GM19238 (cell line): Measurements from ENCODE around the gene TEX35.
"Not testable (repeated sequence)": the region's sequence is repeated elsewhere in the genome, so short reads cannot be mapped to it uniquely, and the experiment has no call there.

Source experiments
- DNase-seq: peaks from one replicate; pipeline ENCODE4 v3.0.0; 2011; ENCODE audit warnings: low spot score; ENCODE audit not compliant: insufficient read length

Gene TEX35

DNA sequence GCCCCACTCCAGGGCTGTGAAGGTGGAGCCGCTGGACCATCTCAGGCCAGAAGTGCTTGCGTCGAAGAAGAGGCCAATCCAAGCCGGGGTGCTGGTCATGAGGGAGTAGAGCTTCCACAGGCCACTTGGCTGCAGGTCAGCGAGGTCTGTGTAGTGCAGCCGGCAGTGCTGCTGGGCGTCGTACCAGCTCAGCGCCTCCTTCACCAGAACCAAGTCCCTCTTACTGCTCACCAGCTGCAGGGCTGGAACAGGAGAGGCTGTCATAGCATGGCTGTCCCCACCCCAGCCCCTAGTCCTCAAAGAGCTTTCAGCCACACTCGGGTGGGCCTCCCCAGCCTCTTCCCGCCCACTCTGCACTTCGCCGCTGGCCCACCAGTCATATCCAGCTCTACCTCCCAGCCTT lies 18.3 kb upstream of the TEX35 start:
- DNase-seq, result no peak

DNA sequence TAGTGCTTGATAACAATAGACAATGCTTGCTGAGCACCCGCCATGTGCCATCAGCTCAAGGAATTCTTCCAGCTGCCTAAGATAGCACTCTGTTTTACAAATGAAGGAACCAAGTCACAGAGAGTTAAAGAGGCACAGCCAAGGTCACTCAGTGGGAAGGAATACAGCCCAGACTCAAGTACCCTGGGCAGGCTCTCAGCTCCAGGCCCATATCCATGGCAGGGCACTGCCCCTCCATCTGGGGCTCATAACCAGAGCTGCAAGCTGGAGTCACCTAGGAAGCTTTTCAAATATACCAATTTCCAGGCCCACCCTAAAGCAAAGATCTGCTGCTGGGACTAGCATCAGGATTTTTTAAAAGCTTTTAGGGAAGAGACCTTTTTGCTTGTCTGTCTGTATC lies 17.8 kb upstream of the TEX35 start:
- DNase-seq, result no peak

DNA sequence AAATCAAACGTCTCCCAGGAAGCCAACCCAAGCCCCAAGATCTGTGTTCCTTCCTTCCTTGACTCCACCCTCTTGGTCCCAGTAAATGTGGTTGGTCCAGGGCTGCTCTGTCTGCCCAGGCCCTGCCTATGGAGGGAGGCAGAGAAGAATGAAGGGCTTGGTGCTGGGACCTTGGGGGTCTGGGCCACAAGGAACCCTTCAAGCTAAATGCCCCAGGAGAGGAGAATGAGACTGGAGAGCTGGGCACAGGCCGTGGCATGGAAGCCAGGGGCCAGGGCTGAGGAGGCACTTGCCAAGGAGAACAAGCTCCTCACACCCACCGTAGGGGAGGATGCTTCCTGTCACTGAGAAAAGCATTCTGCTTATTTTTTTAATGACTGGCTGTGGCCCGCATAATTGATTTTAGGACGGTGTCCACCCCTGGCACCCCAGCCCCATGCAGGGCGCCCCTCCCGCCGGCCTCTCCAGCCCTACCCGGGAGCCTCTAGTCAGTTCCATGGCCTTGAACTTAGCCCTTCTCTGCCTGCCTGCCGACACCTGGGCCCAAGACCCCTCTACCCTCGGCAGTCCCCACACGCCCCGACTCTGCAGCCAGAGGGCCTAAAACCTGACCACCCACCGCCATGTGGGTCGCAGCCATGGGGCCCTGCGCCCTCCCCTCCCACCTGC lies 17.0 kb upstream of the TEX35 start:
- no peak for DNase-seq

DNA sequence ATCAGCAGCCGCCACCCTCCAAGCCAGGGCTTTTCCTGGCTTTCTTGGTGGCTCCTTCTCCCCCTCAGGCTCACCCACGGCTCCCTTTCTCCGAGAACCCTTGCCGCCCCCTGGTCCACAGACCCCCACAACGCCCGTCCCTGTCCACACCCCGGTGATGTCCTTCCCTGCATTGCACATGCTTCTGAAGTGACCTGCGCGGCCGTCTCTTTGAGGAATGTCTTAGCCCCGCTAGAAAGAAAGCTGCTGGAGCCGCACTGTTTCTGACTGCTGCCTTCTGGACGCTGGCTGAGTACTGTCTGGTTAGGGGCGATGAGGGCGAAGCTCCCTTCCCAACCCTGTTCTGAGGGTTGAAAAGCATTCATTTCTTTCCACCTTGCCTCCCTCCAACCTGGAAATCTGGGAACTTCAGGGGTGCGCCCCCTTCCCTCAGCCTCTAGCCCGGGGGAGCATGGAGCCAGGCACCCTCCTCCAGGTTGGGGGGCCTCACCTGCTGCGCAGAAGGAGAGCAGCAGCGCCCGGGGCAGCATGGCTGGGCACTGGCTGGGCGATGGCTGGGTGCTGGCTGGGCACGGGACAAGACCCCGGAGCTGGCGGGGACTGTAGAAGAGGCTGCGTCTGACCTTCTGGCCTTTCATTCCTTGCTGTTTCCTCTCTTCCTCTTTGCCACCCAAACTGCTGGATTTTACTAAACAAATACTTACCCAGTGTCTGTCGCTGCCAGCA lies 16.3 kb upstream of the TEX35 start, which contains the start of gene CLEC20A:
Gene CLEC20A, minus strand, starts transcription at position 555 of the 726 bp plus-strand sequence. Its CDS starts 25 bp downstream, at position 530.
- no peak for DNase-seq

DNA sequence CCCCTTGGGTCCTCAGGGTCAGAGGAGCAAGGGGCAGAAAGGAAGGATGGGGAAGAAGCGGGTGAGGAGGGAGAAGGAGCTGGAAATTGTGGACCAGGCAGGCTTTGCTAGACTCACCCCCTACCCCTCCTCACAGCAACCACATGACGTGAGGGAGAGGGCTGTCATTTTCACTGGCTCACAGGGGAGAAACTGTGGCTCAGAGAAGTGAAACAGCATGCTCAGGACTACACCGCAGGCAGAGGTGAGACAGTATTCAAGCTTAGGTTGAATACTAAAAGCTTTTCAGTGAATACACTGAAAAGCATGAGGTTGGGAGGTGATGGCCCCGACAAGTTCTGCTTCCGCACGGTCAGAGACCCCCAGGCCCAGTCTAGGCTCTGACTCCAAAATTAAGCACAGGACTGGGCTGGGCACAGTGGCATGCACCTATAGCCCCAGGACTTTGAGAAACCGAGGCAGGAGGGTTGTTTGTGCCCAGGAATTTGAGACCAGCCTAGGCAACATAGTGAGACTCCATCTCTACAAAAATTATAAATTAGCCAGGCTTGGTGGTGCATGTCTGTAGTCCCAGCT lies 14.9 kb upstream of the TEX35 start:
- DNase-seq, result no peak

DNA sequence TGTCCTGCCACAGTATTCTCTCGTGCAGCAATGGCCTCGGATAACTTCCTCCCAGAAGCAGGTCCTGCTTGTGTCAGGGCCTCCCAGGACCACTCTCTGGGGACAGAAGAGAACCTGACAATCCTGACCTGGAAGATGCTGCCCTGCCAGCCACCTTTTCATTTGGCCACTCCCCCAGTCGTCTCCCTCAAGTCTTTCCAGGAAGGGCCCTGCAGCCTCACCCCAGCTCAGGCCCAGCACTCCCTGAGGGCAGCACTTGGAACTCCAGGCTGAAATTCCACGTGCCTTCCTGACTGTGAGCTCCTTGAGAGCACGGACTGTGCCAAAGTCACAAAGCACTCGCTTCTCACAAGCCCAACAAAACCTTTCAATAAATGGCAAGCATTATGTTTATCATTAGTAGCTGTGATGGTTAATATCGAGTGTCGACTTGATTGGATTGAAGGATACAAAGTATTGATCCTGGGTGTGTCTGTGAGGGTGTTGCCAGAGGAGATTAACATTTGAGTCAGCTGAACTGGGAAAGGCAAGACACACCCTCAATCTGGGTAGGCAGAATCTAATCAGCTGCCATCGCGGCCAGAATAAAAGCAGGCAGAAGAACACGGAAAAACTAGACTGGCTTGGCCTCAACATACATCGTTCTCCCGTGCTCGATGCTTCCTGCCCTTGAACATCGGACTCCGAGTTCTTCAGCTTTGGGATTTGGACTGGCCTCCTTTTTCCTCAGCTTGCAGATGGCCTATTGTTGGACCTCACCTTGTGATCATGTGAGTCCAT lies 13.8 kb upstream of the TEX35 start:
- no peak for DNase-seq

DNA sequence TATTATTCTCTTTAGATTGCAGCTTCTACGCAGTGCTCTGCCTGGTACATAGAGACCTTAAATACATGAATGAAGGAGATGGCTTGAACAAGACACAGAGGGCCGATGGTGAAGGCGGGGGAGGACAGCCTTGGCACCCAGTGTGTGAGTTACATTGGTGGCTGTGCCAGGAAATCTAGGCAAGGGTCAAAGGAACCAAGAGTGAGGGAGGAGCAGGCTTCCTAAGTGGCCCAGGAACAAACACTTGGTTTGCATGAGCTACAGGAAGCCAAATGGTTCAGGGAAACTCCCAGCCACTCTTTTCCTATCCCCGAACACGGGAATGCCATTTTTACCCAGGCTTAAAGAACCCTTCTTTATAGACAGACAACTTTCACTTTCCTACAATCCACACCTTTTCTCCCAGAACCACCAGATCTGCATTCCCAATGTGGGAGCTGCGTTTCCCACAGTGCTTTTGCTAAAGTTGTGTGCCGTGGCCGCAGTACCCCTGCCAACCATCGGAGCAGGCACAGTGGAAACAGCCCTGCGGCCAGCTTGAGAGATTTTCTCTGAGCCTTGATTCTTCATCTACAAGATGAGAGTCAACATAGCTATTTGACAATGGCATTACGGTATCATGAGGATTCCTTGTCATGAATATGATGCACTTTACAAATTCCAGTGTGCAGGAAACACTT lies 12.7 kb upstream of the TEX35 start:
- no peak for DNase-seq

DNA sequence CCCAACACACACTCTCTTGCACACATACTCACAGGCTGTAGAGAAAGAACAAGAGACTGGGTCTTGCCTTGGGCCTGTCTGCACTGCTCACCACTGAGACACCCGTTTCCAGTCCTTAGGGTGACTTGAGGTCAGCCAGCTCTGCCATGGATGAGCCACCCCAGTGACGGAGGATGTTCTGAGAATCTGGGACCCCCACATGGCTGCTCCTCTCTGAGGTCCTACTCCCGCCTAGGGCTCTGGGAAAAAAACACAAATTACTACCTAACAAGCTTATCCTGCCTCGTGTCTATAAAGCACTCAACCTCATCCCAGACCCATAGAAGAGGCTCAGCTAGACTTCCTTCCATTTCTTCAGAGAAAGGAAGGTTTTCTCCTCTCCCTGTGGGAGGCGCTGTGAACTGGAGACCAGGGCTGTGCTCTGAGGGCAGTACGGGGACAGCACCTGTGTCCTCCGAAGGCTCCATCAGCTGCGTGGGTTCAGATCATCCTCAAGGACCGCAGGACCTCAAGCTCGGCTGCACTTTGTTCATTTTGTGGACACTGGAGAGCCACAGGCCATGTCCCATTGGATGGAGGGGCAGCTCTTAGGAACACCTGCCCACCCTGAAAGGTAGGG lies 11.9 kb upstream of the TEX35 start:
- DNase-seq, result no peak

DNA sequence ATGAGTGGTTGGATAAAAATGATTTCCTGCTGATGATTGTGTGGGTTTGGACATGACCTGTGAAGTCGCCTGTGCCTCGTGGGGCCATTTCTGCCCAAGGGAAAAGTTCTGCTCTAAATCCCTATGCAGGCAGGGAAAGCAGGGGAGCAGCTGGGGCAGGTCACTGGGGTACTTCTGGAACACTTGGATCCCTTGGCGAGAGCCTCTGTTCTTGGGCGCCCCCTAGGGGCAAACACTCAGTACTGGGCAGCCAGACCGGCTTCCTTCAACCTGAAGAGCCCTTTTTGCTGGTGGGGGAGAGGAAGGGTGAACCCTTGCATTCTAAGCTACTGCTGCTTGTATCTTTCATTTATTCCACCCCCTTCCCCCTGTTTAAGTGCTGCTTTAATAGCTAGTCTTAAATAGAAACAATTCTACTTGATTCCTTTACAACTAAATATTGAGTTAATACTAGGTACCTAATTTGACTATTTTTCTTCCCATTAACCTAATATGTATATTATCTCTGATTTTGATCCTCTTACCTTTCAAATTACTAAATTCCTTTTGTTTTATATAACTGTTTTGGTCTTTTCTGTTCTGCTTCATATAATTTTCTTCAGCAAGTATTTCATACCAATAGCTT lies 11.1 kb upstream of the TEX35 start:
- DNase-seq, result peak; percentile 80

DNA sequence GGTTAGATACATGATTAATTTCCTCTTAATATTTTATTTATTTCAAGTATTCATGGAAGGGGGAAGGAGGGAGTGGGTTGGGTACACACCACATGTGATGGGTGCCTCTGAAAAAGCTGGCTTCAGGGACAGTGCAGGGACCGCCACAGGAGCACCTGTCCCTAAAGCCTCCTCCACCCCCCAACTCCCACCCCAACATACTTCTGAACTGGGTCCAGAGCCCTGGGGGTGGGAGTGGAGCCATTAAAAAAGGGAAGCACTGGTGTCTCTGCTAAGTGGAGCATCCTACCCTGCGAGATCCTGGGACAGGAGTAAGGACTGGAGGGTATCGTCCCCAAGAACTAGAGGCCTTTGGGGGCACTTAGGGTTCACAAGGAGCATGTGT lies 10.6 kb upstream of the TEX35 start:
- no peak for DNase-seq

DNA sequence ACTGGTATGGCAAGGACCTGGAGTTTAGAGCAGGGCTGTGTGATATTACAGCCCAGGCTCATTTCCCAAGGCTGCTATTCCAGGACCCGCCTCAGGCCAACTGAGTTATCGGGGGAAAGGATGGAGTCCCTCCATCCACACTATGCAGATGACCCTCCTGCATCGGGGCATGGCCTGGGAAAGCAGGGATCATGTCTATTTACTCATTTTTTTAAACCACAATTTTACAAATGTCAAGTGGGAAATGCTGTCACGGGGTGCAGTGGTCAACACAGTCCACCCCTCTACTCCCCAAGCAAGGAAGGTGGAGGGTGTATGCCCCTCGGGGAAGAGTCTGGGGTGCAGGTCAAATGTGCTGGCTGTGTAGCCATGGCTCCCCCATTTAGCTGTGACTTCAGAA lies 10.1 kb upstream of the TEX35 start:
- DNase-seq, result no peak

DNA sequence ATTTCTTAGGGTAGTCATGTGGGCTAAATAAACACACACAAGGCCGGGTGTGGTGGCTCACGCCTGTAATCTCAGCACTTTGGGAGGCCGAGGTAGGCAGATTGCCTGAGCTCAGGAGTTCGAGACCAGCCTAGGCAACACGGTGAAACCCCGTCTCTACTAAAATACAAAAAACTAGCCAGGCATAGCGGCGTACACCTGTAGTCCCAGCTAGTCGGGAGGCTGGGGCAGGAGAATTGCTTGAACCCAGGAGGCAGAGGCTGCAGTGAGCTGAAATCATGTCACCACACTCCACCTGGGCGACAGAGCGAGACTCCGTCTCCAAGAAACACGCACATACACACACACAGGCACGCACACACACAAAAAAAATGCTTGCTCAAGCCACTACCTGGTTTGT lies 9.6 kb upstream of the TEX35 start:
- DNase-seq, result not testable (repeated sequence)

DNA sequence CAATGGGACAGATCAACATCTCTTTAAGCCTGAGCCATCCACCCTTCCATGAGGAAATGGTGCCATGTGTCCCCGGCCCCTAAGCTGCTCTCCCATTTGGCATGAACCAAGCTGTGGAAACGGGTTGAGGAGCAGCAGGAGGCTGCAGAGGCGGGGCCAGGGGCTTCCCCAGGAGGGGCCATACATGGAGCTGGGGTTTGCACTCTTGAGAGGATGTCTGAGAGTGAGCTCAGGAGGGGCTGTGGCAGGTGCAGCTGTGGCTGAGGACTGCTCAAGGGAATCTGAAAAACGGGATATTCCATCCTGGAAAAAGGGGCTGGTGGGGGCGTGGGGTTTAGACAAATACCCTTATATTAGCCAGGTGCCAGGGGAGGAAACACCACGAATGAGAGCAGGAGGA lies 9.1 kb upstream of the TEX35 start:
- no peak for DNase-seq

DNA sequence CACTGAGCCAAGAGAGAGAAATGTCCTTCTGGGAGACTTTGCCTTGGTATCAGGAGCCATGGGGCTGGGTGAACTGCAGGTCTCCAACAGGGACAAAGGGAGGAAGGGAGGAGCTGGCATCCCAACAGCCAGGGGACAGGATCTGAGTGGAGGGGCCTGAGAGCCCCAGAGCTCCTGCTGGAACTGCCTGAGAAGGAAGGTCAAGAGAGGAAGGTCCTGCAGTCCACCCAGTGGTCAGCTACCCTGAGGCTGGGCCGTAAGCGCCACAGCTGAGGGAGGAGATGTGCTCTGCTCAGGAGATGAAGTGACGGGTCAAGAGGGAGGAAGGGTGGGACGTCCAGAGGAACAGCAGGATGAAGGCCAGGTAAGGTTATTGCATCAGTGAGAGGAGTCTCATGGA lies 8.6 kb upstream of the TEX35 start:
- no peak for DNase-seq

DNA sequence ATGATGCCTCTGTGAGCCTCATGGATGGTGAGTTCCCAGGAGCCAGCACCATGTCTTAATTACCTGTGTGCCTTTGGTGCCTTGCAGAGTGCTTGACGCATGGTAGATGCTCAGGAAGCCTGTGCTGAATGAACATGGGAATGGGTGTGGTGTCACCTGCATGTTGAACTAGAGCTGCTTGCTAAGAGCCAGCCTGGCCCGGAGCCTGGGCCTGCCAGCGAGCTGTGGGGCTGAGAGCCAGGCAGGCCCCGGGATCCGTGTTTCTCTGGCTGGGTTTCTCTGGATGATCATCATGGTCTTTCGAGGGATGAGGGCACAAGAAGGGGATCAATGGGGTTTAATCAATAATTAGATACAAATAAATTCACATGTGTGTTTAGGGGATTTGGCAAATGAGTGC lies 6.7 kb upstream of the TEX35 start:
- DNase-seq, result no peak

DNA sequence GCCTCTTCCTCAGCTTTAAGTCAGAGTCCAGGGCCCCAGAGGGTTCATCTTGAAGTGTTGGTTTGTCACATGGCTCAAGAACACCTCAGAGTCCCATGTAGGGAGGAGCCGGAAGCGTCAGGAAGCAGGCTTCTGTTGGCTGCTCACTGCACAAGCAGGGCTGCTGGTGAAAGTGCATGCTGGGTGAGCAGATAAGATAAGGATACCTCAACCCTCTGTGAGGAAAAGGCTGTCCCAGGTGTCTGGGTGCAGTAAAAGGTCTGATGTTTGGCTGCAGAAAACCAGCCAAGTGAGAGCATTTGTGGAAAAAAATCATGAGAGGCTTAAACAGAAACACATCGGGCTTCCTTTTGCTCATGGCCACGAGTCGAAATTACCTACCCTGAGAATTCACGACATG lies 6.2 kb upstream of the TEX35 start:
- DNase-seq, result no peak

DNA sequence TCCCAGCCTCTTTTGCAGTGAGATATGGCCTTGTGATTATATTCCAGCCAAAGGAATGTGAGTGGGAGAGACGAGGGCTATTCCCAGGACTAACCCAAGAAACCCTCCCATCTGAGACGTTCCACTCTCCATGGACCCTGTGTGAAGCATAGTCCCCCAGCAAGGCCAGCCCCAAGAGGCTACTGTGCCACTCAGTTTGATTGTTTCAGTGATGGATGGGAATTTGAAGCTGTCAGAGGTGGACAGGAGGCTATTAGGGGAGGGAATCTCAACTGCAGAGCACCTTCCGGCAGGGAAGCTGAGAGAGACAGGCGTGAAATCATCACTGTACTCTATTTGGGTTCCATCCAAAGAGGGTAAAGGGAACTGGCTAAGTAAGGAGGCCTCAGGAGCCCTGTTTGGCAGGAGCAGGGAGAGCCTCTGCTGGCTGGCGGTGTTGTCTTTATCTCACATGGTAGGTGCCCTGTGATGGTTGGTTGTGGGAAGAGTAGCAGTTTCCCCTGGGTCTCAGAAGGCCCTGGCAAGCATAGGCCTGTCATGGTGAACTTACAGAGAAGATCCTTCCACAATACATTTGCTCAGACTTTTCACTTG lies 3.4 kb upstream of the TEX35 start:
- no peak for DNase-seq

DNA sequence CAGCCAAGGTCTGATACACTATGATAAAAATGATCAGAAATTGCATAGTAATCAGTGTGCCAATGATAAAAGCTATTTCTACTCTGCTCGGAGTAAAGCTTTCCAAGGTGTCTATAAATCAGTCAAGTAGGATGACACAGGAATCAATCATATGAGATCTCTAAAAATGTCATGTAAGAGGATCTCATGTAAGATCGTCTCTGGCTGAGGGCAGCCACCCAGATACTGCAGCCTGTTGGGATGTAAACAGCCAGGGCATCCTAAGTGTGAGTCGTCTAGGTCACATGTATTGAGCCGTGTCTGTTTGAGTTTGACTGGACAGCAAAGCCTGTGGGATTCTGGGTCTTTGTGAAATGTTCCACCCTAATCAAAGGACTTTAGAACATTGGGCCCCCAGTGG lies 2.8 kb upstream of the TEX35 start:
- no peak for DNase-seq

DNA sequence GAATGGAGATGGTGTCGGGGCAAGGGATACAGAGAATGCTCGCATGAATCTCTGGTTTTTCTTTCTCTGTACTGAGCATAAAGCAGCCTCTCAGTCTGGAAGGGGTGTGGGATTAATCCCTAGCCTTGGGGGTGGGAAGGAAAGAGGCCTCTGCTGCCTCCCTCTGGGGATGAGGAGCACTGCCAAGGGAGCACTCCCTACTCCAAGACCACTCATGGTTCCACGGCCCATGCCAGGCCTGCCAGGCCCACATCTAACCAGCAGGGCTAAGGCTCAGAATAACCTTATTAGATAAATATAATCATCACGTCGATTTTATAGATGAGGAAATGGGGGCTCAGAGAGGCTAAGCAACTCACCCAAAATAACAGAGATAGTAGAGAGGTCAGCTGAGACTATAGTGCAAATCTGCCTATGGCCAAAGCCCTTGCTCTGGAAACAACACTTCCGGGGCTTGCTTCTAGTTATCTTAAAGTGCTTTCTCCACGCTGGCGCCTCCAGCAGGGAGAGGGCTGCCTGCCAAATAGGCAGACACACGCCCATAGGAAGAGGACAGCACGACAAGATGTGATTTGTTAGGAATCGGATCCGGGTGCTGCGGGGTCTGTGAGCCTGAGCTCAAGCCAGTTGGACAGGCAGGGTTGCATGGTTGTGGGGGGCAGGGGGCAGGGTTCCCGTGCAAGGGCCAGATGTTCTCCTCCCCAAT lies 522 bp downstream of the TEX35 start:
- no peak for DNase-seq

DNA sequence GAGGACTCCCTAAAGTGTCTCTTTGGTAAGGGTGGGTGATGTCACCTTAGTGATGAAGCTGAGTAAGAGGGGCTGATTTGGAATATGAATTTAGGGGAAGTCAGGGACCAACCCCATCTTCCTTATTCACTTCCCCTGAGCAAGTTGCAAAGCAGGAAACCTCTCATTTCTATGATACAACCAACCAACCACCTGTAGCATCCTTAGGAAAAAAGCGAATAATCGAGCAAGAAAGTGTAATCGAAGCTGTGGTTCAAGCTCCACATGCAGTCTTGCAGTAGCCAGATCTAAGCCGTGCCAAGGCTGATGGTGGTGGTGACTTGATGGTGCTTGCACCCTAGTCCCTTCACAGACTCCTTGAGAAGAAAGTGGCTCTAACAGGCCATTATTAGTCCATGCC lies 3.2 kb downstream of the TEX35 start:
- DNase-seq, result no peak
